Gastroesophageal sphincter (tissue), 4 donors: ENCODE data around the gene SMAD1. TPM values are rescaled to one million over a fixed set of nuclear protein-coding genes. Genes with fewer than 3 reads are reported as not detected.
"Not testable (repeated sequence)": the region's sequence is repeated elsewhere in the genome, so short reads cannot be mapped to it uniquely, and the experiment has no call there.

Source experiments
- ATAC-seq: fragments of 150-250 bp; one replicate; pipeline ENCODE4 v1.9.1; 2016; ENCODE audit warnings: mild to moderate bottlenecking, moderate library complexity
- H3K27ac ChIP-seq, 4 donors: fragments of 200-600 bp; sonication (generic) in 3 of 4; 1 replicate in 3 of 4; 2 replicates in 1 of 4; pipeline ENCODE4 v1.5.1; 2016 to 2019
- H3K27me3 ChIP-seq: fragments of 200-600 bp; sonication (generic); one replicate; pipeline ENCODE4 v1.5.1; 2019
- H3K36me3 ChIP-seq, 2 donors: fragments of 200-600 bp; sonication (generic); one replicate each; pipeline ENCODE4 v1.5.1; 2019; ENCODE audit warnings: control low read depth in 1 of 2
- H3K4me1 ChIP-seq, 3 donors: fragments of 200-600 bp; sonication (generic); 1 replicate in 2 of 3; 2 replicates in 1 of 3; pipeline ENCODE4 v1.5.1; 2016 to 2019; ENCODE audit warnings: control low read depth in 2 of 3
- H3K4me3 ChIP-seq, 2 donors: fragments of 200-600 bp; sonication (generic); one replicate each; pipeline ENCODE4 v1.5.1; 2019; ENCODE audit warnings: mild to moderate bottlenecking in 1 of 2, moderate library complexity in 1 of 2
- H3K9me3 ChIP-seq, 3 donors: fragments of 200-600 bp; sonication (generic); one replicate each; pipeline ENCODE4 v1.5.1; 2017 to 2019; ENCODE audit warnings: control low read depth in 2 of 3
- EP300 ChIP-seq: sonication (generic); formaldehyde crosslinking; IDR thresholded peaks from one replicate; pipeline ENCODE4 v1.6.1; 2017; ENCODE audit warnings: antibody characterized with exemption, mild to moderate bottlenecking
- POLR2A ChIP-seq, 2 donors: fragments of 450-650 bp; IDR thresholded peaks; one replicate each; pipeline ENCODE4 v1.6.1; 2017; ENCODE audit warnings: antibody characterized with exemption in 2 of 2, mild to moderate bottlenecking in 2 of 2, moderate library complexity in 1 of 2
- POLR2AphosphoS5 ChIP-seq: sonication (generic); formaldehyde crosslinking; IDR thresholded peaks from one replicate; pipeline ENCODE4 v1.6.1; 2017; ENCODE audit warnings: antibody characterized with exemption
- WGBS, 2 donors: methylation state at CpG; one replicate each; pipeline ENCODE4 v1.1.5; 2018; ENCODE audit warnings: low coverage in 1 of 2; 5-methylcytosine and 5-hydroxymethylcytosine counted together
- total RNA-seq, 4 donors: library from RNA; depleted of rRNA; stranded (reverse); fragments of >200 nt; gene quantifications; one replicate each; pipeline ENCODE4 v1.1.0, GENCODE V29; 2016
- TF ChIP-seq, protein P1 (sequence below), 4 experiments: fragments of 200-600 bp in 2 of 4; fragments of 450-650 bp in 2 of 4; sonication (generic) in 1 of 4; IDR thresholded peaks; one replicate each; pipeline ENCODE4 v1.5.1; 2017 to 2019; ENCODE audit warnings: antibody characterized with exemption in 4 of 4, mild to moderate bottlenecking in 2 of 4, moderate library complexity in 2 of 4

Gene SMAD1
- total RNA-seq, 4 donors from 2014 or later: 26.3 to 37.8 (median 29.2) TPM

GRCh38 chr4:145580906-145581305, 99.3 kb downstream of the SMAD1 start:
- Histone ChIP-seq H3K36me3 (no peaks in the 10 kb centered on the region), H3K4me1 (no peaks in the 10 kb centered on the region), H3K27ac (no peak overlapping the region), H3K27me3 (no peaks in the 10 kb centered on the region), H3K4me3 (no peak overlapping the region), H3K9me3 (peaks cover 0 to 6% (median 0%) of the 10 kb centered on the region in 3 donors)
- WGBS, 2 donors: 59 to 79% methylated on average over 3 of the region's 3 CpGs
- TF ChIP-seq, protein P1, sequence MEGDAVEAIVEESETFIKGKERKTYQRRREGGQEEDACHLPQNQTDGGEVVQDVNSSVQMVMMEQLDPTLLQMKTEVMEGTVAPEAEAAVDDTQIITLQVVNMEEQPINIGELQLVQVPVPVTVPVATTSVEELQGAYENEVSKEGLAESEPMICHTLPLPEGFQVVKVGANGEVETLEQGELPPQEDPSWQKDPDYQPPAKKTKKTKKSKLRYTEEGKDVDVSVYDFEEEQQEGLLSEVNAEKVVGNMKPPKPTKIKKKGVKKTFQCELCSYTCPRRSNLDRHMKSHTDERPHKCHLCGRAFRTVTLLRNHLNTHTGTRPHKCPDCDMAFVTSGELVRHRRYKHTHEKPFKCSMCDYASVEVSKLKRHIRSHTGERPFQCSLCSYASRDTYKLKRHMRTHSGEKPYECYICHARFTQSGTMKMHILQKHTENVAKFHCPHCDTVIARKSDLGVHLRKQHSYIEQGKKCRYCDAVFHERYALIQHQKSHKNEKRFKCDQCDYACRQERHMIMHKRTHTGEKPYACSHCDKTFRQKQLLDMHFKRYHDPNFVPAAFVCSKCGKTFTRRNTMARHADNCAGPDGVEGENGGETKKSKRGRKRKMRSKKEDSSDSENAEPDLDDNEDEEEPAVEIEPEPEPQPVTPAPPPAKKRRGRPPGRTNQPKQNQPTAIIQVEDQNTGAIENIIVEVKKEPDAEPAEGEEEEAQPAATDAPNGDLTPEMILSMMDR (IDR thresholded peaks at IDR 0.05): no peak
- TF ChIP-seq POLR2AphosphoS5 (no peak), EP300 (no peak), POLR2A (IDR thresholded peaks at IDR 0.05) (no peak)
- no peak for ATAC-seq

- Histone ChIP-seq H3K27me3 (no peaks in the 10 kb centered on the region), H3K4me1 (no peaks in the 10 kb centered on the region), H3K36me3 (no peaks in the 10 kb centered on the region), H3K4me3 (no peak overlapping the region), H3K9me3 (peaks cover 0 to 5% (median 0%) of the 10 kb centered on the region in 3 donors), H3K27ac (no peak overlapping the region)
- WGBS, 2 donors: 86 to 89% methylated on average over 6 of the region's 6 CpGs
- ATAC-seq: no peak
- TF ChIP-seq EP300 (no peak), POLR2AphosphoS5 (no peak), POLR2A (IDR thresholded peaks at IDR 0.05) (no peak)
- TF ChIP-seq, protein P1 (IDR thresholded peaks at IDR 0.05): no peak
These were observed 101.8 kb downstream of the SMAD1 start for GRCh38 chr4:145583191-145584055.

- Histone ChIP-seq H3K4me3 (no peak overlapping the region), H3K9me3 (no peaks in the 10 kb centered on the region), H3K27ac (no peak overlapping the region), H3K27me3 (no peaks in the 10 kb centered on the region), H3K4me1 (no peaks in the 10 kb centered on the region), H3K36me3 (no peaks in the 10 kb centered on the region)
- no peak for ATAC-seq
- TF ChIP-seq POLR2A (IDR thresholded peaks at IDR 0.05) (no peak), EP300 (no peak), POLR2AphosphoS5 (no peak)
- TF ChIP-seq, protein P1 (IDR thresholded peaks at IDR 0.05): no peak
- 49 to 58% methylated on average over 2 to 3 of the region's 3 CpGs for WGBS, 2 donors
These were observed 105.6 kb downstream of the SMAD1 start for GRCh38 chr4:145587088-145587754.

- 79 to 82% methylated on average over 2 of the region's 2 CpGs for WGBS, 2 donors
- H3K27me3 ChIP-seq, H3K27ac ChIP-seq, H3K36me3 ChIP-seq, H3K4me3 ChIP-seq, H3K4me1 ChIP-seq, H3K9me3 ChIP-seq, ATAC-seq: not testable (repeated sequence)
These were observed 107.7 kb downstream of the SMAD1 start for GRCh38 chr4:145589381-145589780.

DNA sequence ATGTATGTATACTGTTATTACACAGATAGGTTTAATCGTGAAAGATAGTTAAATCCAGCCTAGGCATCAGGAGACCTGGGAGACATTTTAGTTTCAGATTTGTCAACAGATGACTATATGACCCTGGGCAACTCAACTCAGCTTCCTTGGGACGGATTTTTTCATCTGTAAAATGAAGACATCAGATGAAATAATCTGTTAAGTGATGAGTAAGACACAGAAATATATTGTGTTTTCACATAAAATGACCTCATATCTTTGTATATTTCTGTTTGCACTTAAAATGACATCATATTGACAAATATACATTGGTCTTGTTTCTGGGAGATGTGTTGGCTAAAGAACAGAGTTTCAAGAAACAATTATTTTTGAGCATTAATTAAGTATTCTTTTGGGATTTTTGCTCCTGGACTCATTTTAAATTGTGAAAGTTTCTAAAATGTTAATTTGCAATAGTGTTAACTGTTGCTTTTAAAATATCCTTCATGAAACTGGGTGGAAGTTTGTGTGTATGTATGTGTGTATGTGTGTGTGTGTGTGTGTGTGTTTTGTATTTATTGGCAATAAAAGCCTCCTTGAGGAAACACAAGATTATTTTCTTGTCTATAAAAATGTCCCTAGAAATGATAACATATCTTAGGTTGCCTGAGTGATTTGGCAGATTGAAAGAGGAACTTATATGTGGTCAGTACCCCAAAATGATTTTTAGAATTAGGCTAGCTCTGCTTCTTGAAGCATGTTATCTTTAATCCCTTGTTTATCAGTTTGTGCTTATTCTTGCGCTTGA, 108.5 kb downstream of the SMAD1 start:
- H3K27me3 ChIP-seq: no peaks in the 10 kb centered on the region
- ATAC-seq: no peak
- H3K4me3 ChIP-seq: no peak overlapping the region
- 81 to 85% methylated on average over 3 of the region's 3 CpGs for WGBS, 2 donors
- no peaks in the 10 kb centered on the region for H3K36me3 ChIP-seq
- H3K9me3 ChIP-seq: peaks cover 0 to 7% (median 0%) of the 10 kb centered on the region in 3 donors
- TF ChIP-seq POLR2A (IDR thresholded peaks at IDR 0.05): no peak
- no peak for TF ChIP-seq EP300
- TF ChIP-seq POLR2AphosphoS5: no peak
- TF ChIP-seq, protein P1 (IDR thresholded peaks at IDR 0.05): no peak
- no peaks in the 10 kb centered on the region for H3K4me1 ChIP-seq
- no peak overlapping the region for H3K27ac ChIP-seq
